AG10803 (cell line): Measurements from ENCODE around the gene PTTG1IP.

Source experiments
- DNase-seq: peaks from one replicate; pipeline ENCODE4 v3.0.0; 2010; ENCODE audit warnings: low read depth
- H3K4me3 ChIP-seq: 2 replicates; pipeline ENCODE4 v1.5.1; 2011; ENCODE audit warnings: mild to moderate bottlenecking, low read length, control low read depth
- CTCF ChIP-seq: conservative IDR thresholded peaks from 2 replicates; pipeline ENCODE4 v1.5.1; 2011; ENCODE audit warnings: mild to moderate bottlenecking, low read length, control low read depth, inconsistent platforms

Gene PTTG1IP

GRCh38 chr21:44862869-44863685 is 10.4 kb downstream of the PTTG1IP start:
- no peak for DNase-seq
- no peak overlapping the region for H3K4me3 ChIP-seq
- no peak for TF ChIP-seq CTCF

GRCh38 chr21:44858791-44859190 is 14.7 kb downstream of the PTTG1IP start:
- no peak for TF ChIP-seq CTCF
- DNase-seq, result no peak

GRCh38 chr21:44858291-44858690 is 15.2 kb downstream of the PTTG1IP start:
- no peak for TF ChIP-seq CTCF
- DNase-seq, result no peak
- no peak overlapping the region for H3K4me3 ChIP-seq

More at GRCh38 chr21:44858791-44859190, 14.7 kb downstream of the PTTG1IP start:
- no peak overlapping the region for H3K4me3 ChIP-seq

- TF ChIP-seq CTCF, result no peak
- no peak for DNase-seq
- no peak overlapping the region for H3K4me3 ChIP-seq
Measured at GRCh38 chr21:44857127-44857892, 16.2 kb downstream of the PTTG1IP start.

GRCh38 chr21:44856131-44856530 is 17.4 kb downstream of the PTTG1IP start:
- H3K4me3 ChIP-seq, result no peak overlapping the region
- DNase-seq, result no peak
- no peak for TF ChIP-seq CTCF

GRCh38 chr21:44855572-44855971 is 17.9 kb downstream of the PTTG1IP start:
- no peak overlapping the region for H3K4me3 ChIP-seq
- no peak for TF ChIP-seq CTCF
- no peak for DNase-seq
